GM18526 (cell line): ENCODE results near the gene ZFYVE28.

Source experiments
- POLR2A ChIP-seq: IDR thresholded peaks from 3 replicates; pipeline ENCODE4 v1.6.1; 2011; ENCODE audit not compliant: insufficient read length; ENCODE audit errors: extremely low read depth

ZFYVE28 gene

GRCh38 chr4:2393353-2394270 is 24.8 kb downstream of the ZFYVE28 start:
- TF ChIP-seq POLR2A = no peak

DNA sequence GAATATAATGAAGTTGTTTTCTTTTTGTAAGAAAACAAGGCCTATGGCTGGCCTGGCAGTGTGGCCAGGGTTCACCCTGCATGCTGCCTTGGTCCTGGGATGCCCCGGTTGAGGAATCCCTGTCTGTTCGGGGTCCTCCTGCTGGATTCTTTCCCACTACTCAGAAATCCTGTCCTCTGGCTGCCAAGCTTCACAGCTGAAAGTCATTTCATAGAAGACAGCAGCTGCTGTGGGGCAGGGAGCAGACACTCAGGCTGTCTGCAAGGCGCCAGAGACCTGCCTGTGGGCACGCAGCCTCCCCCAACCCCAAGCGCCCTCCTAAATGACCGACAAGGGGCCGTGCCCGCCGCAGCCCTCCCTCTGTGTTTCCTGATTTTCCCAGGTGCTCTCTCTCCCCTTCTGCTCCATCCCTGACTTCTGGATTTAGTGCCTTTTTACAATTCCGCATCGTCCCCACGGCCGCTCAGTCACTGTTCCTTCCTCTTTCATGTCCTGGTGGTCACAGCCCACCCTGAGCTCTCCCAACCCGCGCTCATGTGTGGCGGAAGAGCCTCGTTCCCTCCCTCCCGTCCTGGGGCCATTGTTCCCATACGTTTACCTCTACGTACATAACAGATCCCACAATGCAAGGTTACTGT is 27.5 kb downstream of the ZFYVE28 start:
- TF ChIP-seq POLR2A = no peak

- no peak for TF ChIP-seq POLR2A
These were observed 28.3 kb downstream of the ZFYVE28 start for GRCh38 chr4:2390146-2390545.

DNA sequence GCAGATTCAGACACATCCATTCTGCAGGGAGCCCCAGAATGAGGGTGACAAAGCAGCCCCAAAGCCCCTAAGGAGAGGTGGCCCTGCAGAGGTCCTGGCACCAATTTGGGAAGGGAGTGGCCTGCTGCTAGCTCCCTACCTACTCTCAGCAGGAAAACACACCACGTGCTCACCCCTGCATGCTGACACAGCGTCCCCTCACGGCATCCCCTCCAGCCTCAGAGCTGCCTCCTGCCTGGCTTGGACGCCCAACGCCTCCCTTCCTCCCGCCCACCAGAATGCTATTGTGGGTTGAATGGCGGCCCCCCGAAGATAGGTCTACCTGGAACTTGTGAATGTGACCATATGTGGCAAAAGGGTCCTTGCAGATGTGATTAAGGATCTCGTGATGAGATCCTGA is 28.8 kb downstream of the ZFYVE28 start:
- no peak for TF ChIP-seq POLR2A

DNA sequence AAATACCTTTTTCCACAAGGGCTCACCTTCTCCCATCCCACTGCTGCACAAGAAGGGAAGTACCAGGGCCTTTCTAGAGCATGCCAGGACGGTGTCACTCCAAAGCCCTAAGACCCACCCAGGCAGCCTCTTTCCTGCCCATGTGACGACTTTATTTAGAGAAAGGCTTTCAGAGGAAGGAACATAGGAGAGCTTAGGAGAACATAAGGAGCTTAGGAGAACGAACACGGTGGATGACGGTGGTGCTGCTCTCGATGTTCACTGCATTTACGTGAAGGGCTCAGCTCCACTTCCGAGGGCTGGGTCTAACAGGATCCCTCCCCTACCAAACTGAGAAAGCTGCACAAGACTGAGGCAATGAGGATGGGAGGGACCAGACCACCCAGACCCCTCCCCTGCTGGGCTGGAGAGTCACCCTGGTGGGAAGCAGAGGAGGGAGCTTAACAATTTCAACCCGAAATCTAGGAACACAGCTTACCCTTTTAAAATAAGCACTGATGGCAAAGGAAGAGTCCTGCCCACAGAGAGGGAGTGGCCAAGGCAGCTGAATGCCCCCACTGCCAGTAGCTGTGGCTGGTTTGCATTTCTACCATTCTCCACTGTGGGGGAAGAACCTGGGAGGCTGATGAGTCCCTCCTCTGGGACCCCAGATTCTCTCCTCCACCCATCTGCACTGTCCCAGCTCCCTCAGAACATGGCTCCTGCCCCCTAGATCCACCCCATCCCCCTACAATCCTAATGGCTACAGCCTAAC is 29.8 kb downstream of the ZFYVE28 start:
- no peak for TF ChIP-seq POLR2A

- TF ChIP-seq POLR2A = no peak
These were observed 30.6 kb downstream of the ZFYVE28 start for GRCh38 chr4:2387829-2388228.

DNA sequence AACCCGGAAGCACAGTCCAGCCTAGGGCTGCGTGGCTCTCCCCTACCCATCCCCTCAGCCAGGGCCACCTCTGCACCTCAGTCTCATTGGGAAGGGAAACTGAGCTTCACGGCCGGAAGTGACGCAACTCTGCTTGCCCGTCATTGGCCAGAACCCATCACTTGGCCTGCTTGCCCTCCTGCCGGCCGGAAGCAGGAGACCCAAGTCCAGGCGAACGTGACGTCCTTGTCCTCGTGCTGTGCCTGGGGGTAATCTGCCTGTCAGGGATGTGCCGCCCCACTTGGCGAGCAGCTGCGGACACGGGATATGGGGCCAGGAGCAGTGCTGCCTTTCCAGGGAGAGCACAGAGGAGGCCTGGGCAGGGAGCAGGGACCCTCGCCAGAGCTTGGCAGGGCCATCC is 31.2 kb downstream of the ZFYVE28 start:
- TF ChIP-seq POLR2A = no peak

- TF ChIP-seq POLR2A = no peak
These were observed 31.7 kb downstream of the ZFYVE28 start for GRCh38 chr4:2386717-2387116.

GRCh38 chr4:2385516-2385915 is 32.9 kb downstream of the ZFYVE28 start:
- no peak for TF ChIP-seq POLR2A

- no peak for TF ChIP-seq POLR2A
These were observed 34.2 kb downstream of the ZFYVE28 start for GRCh38 chr4:2384245-2384644.

DNA sequence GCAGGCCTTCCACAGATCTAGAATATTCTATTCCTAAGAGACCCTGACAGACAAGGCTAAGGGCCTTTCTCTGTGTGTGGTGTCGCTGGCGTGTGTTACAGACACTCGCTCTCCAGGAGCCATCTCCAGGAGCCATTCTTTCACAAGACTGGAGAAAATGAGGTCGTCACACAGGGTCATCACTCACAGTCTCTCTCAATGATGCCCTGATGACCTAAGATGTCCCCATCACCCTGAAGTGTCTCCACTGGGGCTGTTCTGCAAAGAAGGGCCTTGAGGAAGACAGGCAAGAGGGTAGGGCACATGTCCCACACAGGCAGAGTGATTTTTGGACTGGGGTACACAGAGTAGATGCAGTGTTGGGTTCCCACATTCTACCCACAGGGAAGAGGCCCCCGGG is 34.7 kb downstream of the ZFYVE28 start:
- TF ChIP-seq POLR2A = no peak

- TF ChIP-seq POLR2A = no peak
These were observed 39.5 kb downstream of the ZFYVE28 start for GRCh38 chr4:2378898-2379297.

GRCh38 chr4:2378401-2378800 is 40.0 kb downstream of the ZFYVE28 start:
- TF ChIP-seq POLR2A = no peak

GRCh38 chr4:2377241-2377640 is 41.2 kb downstream of the ZFYVE28 start:
- TF ChIP-seq POLR2A = no peak

DNA sequence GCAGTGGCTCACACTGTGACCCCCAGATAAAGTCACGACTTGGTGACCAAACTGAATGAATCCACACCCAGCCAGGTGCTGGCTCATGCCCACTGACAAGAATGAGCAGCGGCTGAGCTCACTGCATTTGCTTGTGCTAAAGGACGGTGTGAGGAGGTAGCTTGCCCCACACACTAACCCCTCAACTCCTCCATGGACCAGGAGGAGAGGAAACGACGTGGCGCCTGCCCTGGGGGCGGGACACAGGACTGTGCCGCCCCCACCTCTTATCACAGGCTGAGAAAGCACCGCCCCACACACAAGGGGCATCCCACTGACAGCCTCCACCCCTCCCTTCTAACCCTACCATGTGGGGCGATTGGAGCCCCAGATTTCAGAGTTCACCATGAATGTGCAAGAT is 43.0 kb downstream of the ZFYVE28 start:
- TF ChIP-seq POLR2A = no peak

GRCh38 chr4:2373532-2373931 is 44.9 kb downstream of the ZFYVE28 start:
- no peak for TF ChIP-seq POLR2A
